GM10266 (cell line): ENCODE results near the gene DCLK1.

ENCODE experiments used
- DNase-seq: peaks from one replicate; pipeline ENCODE4 v3.0.0; 2012; ENCODE audit errors: extremely low spot score
- TF ChIP-seq, protein P1 (sequence below): IDR thresholded peaks from 2 replicates; pipeline ENCODE4 v1.5.1; 2012; ENCODE audit warnings: mild to moderate bottlenecking, low read depth; ENCODE audit not compliant: control insufficient read depth, insufficient read depth; ENCODE audit errors: missing control alignments

DCLK1 gene

DNA sequence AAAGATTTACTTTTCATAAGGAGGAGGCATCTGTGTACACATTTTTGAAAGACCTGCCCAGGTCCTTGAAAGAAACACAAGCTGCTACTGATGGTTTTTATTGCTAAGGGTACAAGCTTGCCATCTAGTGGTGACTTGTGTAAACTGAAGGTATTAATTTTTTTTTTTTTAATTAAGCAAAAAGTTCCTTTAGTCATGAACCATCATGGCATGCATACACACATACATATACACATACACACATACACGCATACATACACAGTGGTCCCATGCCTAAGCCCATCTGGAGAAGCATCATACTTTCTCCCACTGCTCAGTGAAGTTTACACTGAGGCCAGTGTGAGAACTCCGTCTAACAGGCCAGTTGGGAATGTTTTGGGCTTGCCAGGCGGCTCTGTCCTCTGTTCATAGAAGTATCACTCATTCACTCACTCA, 312.5 kb downstream of the DCLK1 start:
- no peak for DNase-seq
- TF ChIP-seq, protein P1, sequence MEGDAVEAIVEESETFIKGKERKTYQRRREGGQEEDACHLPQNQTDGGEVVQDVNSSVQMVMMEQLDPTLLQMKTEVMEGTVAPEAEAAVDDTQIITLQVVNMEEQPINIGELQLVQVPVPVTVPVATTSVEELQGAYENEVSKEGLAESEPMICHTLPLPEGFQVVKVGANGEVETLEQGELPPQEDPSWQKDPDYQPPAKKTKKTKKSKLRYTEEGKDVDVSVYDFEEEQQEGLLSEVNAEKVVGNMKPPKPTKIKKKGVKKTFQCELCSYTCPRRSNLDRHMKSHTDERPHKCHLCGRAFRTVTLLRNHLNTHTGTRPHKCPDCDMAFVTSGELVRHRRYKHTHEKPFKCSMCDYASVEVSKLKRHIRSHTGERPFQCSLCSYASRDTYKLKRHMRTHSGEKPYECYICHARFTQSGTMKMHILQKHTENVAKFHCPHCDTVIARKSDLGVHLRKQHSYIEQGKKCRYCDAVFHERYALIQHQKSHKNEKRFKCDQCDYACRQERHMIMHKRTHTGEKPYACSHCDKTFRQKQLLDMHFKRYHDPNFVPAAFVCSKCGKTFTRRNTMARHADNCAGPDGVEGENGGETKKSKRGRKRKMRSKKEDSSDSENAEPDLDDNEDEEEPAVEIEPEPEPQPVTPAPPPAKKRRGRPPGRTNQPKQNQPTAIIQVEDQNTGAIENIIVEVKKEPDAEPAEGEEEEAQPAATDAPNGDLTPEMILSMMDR: peak; percentile 46

GRCh38 chr13:35817642-35818607, 313.3 kb downstream of the DCLK1 start:
- DNase-seq: no peak
- TF ChIP-seq, protein P1: no peak

GRCh38 chr13:35814605-35815011, 316.6 kb downstream of the DCLK1 start:
- DNase-seq: no peak
- TF ChIP-seq, protein P1: no peak

DNA sequence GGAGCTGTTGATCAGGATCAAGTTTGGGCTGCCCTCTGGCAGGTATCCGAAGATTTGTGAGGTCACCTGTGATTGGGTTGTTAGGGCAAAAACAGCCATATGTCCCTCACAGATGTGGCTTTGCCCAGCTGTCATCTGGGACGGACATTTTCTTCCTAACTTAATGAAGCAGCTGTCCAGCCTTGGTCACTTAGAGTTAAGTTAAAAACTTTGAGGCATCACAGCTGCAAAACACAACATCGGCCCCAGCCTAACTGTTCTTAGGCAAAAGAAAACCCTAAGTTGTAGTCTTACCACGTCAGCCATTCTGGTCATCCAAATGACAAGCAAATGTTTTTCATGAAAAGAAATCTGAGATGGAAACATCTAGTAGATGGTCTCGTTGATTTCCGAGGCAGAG, 318.4 kb downstream of the DCLK1 start:
- TF ChIP-seq, protein P1: no peak

GRCh38 chr13:35810321-35810720, 320.9 kb downstream of the DCLK1 start:
- no peak for DNase-seq
- TF ChIP-seq, protein P1: no peak

More for the DNA sequence above, 318.4 kb downstream of the DCLK1 start:
- DNase-seq: no peak

DNA sequence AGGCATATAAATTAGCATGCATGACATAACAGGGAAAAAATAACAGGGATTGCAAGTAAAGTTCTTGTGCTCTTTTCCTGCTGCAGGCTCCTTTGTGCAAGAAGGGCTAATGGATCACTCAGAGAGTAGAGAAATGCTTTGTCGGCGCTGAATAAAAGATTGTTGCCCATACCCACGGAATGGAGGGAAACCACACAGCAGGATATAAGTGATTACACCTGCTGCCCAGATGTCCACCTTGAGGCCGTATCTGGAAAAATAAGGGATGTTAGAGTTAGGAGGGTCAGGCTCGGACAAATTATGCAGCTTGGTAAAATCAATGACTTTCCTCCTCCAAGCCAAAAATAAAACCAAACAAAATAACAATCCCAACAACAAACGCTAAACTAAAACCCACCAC, 322.3 kb downstream of the DCLK1 start:
- no peak for DNase-seq
- TF ChIP-seq, protein P1: no peak

GRCh38 chr13:35804901-35805300, 326.3 kb downstream of the DCLK1 start:
- TF ChIP-seq, protein P1: no peak
- DNase-seq: no peak
